Measurements from ENCODE around the gene DOCK2.

Gene DOCK2

DNA sequence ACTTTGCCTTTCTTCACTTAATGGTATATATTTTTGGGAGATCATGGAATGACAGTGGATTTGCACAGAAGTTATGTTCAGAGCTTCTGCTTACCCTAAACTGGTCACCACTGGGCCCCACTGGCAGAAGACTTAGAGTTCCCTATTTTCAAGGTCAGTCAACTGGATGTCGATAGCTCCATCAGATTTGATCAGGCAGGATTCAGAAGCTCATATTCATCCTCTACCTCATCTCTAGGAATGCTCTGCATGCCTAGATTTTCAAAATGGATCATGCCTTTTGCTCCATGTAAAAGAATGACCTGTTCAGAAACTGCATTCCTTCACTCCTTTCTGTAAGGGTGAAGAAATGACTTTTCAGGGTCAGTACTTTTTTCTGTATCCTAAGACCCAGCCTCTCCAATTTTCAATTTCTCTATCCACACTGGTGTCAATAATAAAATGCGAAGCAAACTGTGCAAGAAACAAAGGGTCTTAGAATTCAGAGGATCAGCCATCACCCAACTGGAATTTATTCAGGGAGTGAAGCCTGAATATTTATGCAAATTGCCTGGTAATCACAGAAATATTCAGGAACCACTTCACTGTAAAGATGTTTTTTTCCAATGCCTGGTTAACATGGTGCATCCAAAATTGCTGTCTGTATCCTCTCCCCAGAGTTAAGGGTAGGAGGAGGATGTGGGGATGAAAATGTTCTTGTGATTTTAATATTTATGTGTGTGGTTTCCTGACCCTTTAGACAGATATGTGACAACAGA lies 125.4 kb downstream of the DOCK2 start:
- no peaks in the 10 kb centered on the region for H3K36me3 ChIP-seq (ENCODE audit: control insufficient read depth in 2 of 2, insufficient read depth in 1 of 2, low read length in 2 of 2)
- TF ChIP-seq TRIM28 (IDR thresholded peaks at IDR 0.05; ENCODE audit: borderline replicate concordance, low read length) (no peak), ZNF366 (tag by site-specific recombination; conservative IDR thresholded peaks at IDR 0.05) (no peak), ZNF350 (tag by site-specific recombination; IDR thresholded peaks at IDR 0.05) (no peak)
- no peaks in the 10 kb centered on the region for H3K4me1 ChIP-seq (ENCODE audit: control insufficient read depth, insufficient read depth, low read length)
- ChIA-PET CTCF (no interaction called here), POLR2A (no interaction called here)
- no peaks in the 10 kb centered on the region for H3K9me3 ChIP-seq (ENCODE audit: control insufficient read depth, insufficient read depth, low read depth, low read length)
- no peak overlapping the region for H3K27ac ChIP-seq (ENCODE audit: extremely low read depth, low read depth, low read length)
- no peak overlapping the region for H3K4me3 ChIP-seq (ENCODE audit: low read depth, low read length)

- H3K4me3 ChIP-seq (ENCODE audit: low read depth, low read length): no peak overlapping the region
- POLR2A ChIA-PET: no interaction called here
- H3K36me3 ChIP-seq (ENCODE audit: control insufficient read depth in 2 of 2, insufficient read depth in 1 of 2, low read length in 2 of 2): no peaks in the 10 kb centered on the region
- no peak for TF ChIP-seq ZNF266 (tag by site-specific recombination; IDR thresholded peaks at IDR 0.05; ENCODE audit: low read depth)
- TF ChIP-seq ZBTB20 (tag by site-specific recombination; IDR thresholded peaks at IDR 0.05): no peak
- no peak for TF ChIP-seq GLIS1 (tag by site-specific recombination; IDR thresholded peaks at IDR 0.05)
- no peak for TF ChIP-seq ZNF19 (tag by site-specific recombination; IDR thresholded peaks at IDR 0.05; ENCODE audit: low read depth)
- no peak for TF ChIP-seq ZNF169 (tag by site-specific recombination; IDR thresholded peaks at IDR 0.05)
- TF ChIP-seq PRDM6 (tag by site-specific recombination; IDR thresholded peaks at IDR 0.05): no peak
- no peak for TF ChIP-seq SCRT2 (tag by site-specific recombination; IDR thresholded peaks at IDR 0.05)
- TF ChIP-seq, protein P1, sequence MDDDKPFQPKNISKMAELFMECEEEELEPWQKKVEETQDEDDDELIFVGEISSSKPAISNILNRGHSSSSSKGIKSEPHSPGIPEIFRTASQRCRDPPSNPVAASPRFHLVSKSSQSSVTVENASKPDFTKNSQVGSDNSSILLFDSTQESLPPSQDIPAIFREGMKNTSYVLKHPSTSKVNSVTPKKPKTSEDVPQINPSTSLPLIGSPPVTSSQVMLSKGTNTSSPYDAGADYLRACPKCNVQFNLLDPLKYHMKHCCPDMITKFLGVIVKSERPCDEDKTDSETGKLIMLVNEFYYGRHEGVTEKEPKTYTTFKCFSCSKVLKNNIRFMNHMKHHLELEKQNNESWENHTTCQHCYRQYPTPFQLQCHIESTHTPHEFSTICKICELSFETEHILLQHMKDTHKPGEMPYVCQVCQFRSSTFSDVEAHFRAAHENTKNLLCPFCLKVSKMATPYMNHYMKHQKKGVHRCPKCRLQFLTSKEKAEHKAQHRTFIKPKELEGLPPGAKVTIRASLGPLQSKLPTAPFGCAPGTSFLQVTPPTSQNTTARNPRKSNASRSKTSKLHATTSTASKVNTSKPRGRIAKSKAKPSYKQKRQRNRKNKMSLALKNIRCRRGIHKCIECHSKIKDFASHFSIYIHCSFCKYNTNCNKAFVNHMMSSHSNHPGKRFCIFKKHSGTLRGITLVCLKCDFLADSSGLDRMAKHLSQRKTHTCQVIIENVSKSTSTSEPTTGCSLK (tag by site-specific recombination; IDR thresholded peaks at IDR 0.05): no peak
- no peak for TF ChIP-seq BCL6B (tag by site-specific recombination; IDR thresholded peaks at IDR 0.05)
- no peak for TF ChIP-seq ZFP3 (tag by site-specific recombination; IDR thresholded peaks at IDR 0.05; ENCODE audit: low read depth)
- TF ChIP-seq ZNF16 (tag by site-specific recombination; IDR thresholded peaks at IDR 0.05; ENCODE audit: low read depth): no peak
- TF ChIP-seq ZFP41 (tag by site-specific recombination; IDR thresholded peaks at IDR 0.05; ENCODE audit: borderline replicate concordance): no peak
- TF ChIP-seq, protein P2, sequence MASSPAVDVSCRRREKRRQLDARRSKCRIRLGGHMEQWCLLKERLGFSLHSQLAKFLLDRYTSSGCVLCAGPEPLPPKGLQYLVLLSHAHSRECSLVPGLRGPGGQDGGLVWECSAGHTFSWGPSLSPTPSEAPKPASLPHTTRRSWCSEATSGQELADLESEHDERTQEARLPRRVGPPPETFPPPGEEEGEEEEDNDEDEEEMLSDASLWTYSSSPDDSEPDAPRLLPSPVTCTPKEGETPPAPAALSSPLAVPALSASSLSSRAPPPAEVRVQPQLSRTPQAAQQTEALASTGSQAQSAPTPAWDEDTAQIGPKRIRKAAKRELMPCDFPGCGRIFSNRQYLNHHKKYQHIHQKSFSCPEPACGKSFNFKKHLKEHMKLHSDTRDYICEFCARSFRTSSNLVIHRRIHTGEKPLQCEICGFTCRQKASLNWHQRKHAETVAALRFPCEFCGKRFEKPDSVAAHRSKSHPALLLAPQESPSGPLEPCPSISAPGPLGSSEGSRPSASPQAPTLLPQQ (tag by site-specific recombination; IDR thresholded peaks at IDR 0.05): no peak
- no peak for TF ChIP-seq ZNF221 (tag by site-specific recombination; IDR thresholded peaks at IDR 0.05; ENCODE audit: borderline replicate concordance)
- TF ChIP-seq KLF17 (tag by site-specific recombination; IDR thresholded peaks at IDR 0.05): no peak
- no peak for TF ChIP-seq ZNF202 (tag by site-specific recombination; IDR thresholded peaks at IDR 0.05; ENCODE audit: borderline replicate concordance)
- no peak for TF ChIP-seq ZNF658 (tag by site-specific recombination; IDR thresholded peaks at IDR 0.05)
- TF ChIP-seq PRDM4 (tag by site-specific recombination; IDR thresholded peaks at IDR 0.05): no peak
- no peak for TF ChIP-seq ZNF654 (tag by site-specific recombination; IDR thresholded peaks at IDR 0.05; ENCODE audit: low read depth)
- no peak for TF ChIP-seq WT1 (tag by site-specific recombination; IDR thresholded peaks at IDR 0.05)
- H3K27ac ChIP-seq (ENCODE audit: extremely low read depth, low read depth, low read length): no peak overlapping the region
- CTCF ChIA-PET: no interaction called here
- no peaks in the 10 kb centered on the region for H3K9me3 ChIP-seq (ENCODE audit: control insufficient read depth, insufficient read depth, low read depth, low read length)
- H3K4me1 ChIP-seq (ENCODE audit: control insufficient read depth, insufficient read depth, low read length): no peaks in the 10 kb centered on the region
These were observed 126.4 kb downstream of the DOCK2 start for GRCh38 chr5:169763376-169764017.

Measured in HEK293 (cell line).